Smooth muscle cell (in vitro differentiated cells): Measurements from ENCODE around the gene DGKE. TPM values are rescaled to one million over a fixed set of nuclear protein-coding genes. Genes with fewer than 3 reads are reported as not detected.

Source experiments
- DNase-seq: peaks from one replicate; lab custom pipeline; 2025; ENCODE audit not compliant: unreplicated experiment; lab: John Stamatoyannopoulos, UW
- H2AFZ ChIP-seq: fragments of 200-600 bp; sonication (generic); 2 replicates; pipeline ENCODE4 v1.6.0; 2016; ENCODE audit warnings: antibody characterized with exemption, low read depth, mild to moderate bottlenecking
- H3F3A ChIP-seq: fragments of 200-600 bp; sonication (generic); 2 replicates; pipeline ENCODE4 v1.6.0; 2017; ENCODE audit warnings: antibody characterized with exemption, low read depth
- H3K27ac ChIP-seq: fragments of 200-600 bp; sonication (generic); 2 replicates; pipeline ENCODE4 v1.5.1; 2016; ENCODE audit warnings: low read depth, mild to moderate bottlenecking
- H3K27me3 ChIP-seq: fragments of 200-600 bp; sonication (generic); 2 replicates; pipeline ENCODE4 v1.6.1; 2016; ENCODE audit warnings: low read depth, mild to moderate bottlenecking
- H3K36me3 ChIP-seq: fragments of 200-600 bp; sonication (generic); 2 replicates; pipeline ENCODE4 v1.5.1; 2016; ENCODE audit warnings: low read depth
- H3K4me1 ChIP-seq: fragments of 200-600 bp; sonication (generic); 2 replicates; pipeline ENCODE4 v1.5.1; 2016; ENCODE audit warnings: low read depth
- H3K4me2 ChIP-seq: fragments of 200-600 bp; sonication (generic); 2 replicates; pipeline ENCODE4 v1.6.0; 2016; ENCODE audit warnings: mild to moderate bottlenecking
- H3K4me3 ChIP-seq: fragments of 200-600 bp; sonication (generic); 2 replicates; pipeline ENCODE4 v1.5.1; 2016; ENCODE audit warnings: mild to moderate bottlenecking
- H3K79me2 ChIP-seq: fragments of 200-600 bp; sonication (generic); 2 replicates; pipeline ENCODE4 v1.6.0; 2016; ENCODE audit warnings: low read depth, mild to moderate bottlenecking
- H3K9ac ChIP-seq: fragments of 200-600 bp; sonication (generic); 2 replicates; pipeline ENCODE4 v1.6.0; 2016; ENCODE audit warnings: low read depth
- H3K9me3 ChIP-seq: fragments of 200-600 bp; sonication (generic); replicated peaks from 2 replicates; pipeline ENCODE4 v1.5.1; 2016; ENCODE audit warnings: low read depth
- H4K20me1 ChIP-seq: fragments of 200-600 bp; sonication (generic); 2 replicates; pipeline ENCODE4 v1.6.0; 2016; ENCODE audit warnings: low read depth
- CTCF ChIP-seq: fragments of 200-600 bp; sonication (generic); IDR thresholded peaks from 2 replicates; pipeline ENCODE4 v1.5.1; 2017; ENCODE audit warnings: borderline replicate concordance, mild to moderate bottlenecking, antibody characterized with exemption; ENCODE audit not compliant: insufficient read depth, poor library complexity, severe bottlenecking
- WGBS: methylation state at CpG from one replicate; pipeline ENCODE4 v1.1.7; 2016; ENCODE audit warnings: low lambda C conversion rate; 5-methylcytosine and 5-hydroxymethylcytosine counted together
- polyA plus RNA-seq: library from polyadenylated mRNA; unstranded; fragments of >200 nt; fragmentation: Nextera tagmentation; extraction: Ambion mirVana; gene quantifications from 2 replicates; pipeline ENCODE4 v1.2.1, GENCODE V29; 2016
- total RNA-seq: library from RNA; depleted of rRNA; stranded (reverse); fragments of >200 nt; gene quantifications from 2 replicates; pipeline ENCODE4 v1.2.3, GENCODE V29; 2014

Gene DGKE
- total and polyA plus RNA-seq, 2 experiments from 2014 or later, result 1.2 to 5.9 TPM

GRCh38 chr17:56912105-56912999, 78.4 kb downstream of the DGKE start:
- no peak for TF ChIP-seq CTCF
- DNase-seq, result no peak
- H3K9me3 ChIP-seq, result no peaks in the 10 kb centered on the region
- peaks cover under 1% of the 10 kb centered on the region for H3K36me3 ChIP-seq
- peak overlapping the region; percentile 91 for H3K4me2 ChIP-seq
- no peaks in the 10 kb centered on the region for H3K79me2 ChIP-seq
- H4K20me1 ChIP-seq, result no peaks in the 10 kb centered on the region
- no peaks in the 10 kb centered on the region for H3F3A ChIP-seq
- no peaks in the 10 kb centered on the region for H3K27me3 ChIP-seq
- peaks cover 4% of the 10 kb centered on the region for H3K4me1 ChIP-seq
- H3K27ac ChIP-seq, result no peak overlapping the region
- H2AFZ ChIP-seq, result no peak overlapping the region
- H3K4me3 ChIP-seq, result peak overlapping the region; percentile 86
- H3K9ac ChIP-seq, result no peak overlapping the region
- WGBS, result 97% methylated on average over 21 of the region's 21 CpGs

GRCh38 chr17:56913000-56913311, 79.0 kb downstream of the DGKE start:
- no peak for TF ChIP-seq CTCF
- Histone ChIP-seq H3K79me2 (no peaks in the 10 kb centered on the region), H3K4me3 (peak overlapping the region; percentile 86), H3K27me3 (no peaks in the 10 kb centered on the region), H3F3A (no peaks in the 10 kb centered on the region), H3K36me3 (no peaks in the 10 kb centered on the region), H3K9ac (no peak overlapping the region), H3K4me2 (peak overlapping the region; percentile 91), H3K4me1 (peaks cover 4% of the 10 kb centered on the region), H3K27ac (no peak overlapping the region), H2AFZ (no peak overlapping the region), H4K20me1 (no peaks in the 10 kb centered on the region), H3K9me3 (no peaks in the 10 kb centered on the region)
- no peak for DNase-seq
- WGBS, result 76% methylated on average over 7 of the region's 7 CpGs

- no peak for TF ChIP-seq CTCF
- H3K9ac ChIP-seq, result peak overlapping the region; percentile 87
- H3K4me3 ChIP-seq, result peak overlapping the region; percentile 86
- no peak for DNase-seq
- no peak overlapping the region for H3K27ac ChIP-seq
- H3F3A ChIP-seq, result no peaks in the 10 kb centered on the region
- 5% methylated on average over 44 of the region's 44 CpGs for whole genome bisulfite sequencing
- no peaks in the 10 kb centered on the region for H3K9me3 ChIP-seq
- H3K79me2 ChIP-seq, result no peaks in the 10 kb centered on the region
- no peaks in the 10 kb centered on the region for H3K36me3 ChIP-seq
- H3K4me1 ChIP-seq, result peaks cover 4% of the 10 kb centered on the region
- H4K20me1 ChIP-seq, result no peaks in the 10 kb centered on the region
- H3K4me2 ChIP-seq, result peak overlapping the region; percentile 91
- H3K27me3 ChIP-seq, result no peaks in the 10 kb centered on the region
- peak overlapping the region; percentile 87 for H2AFZ ChIP-seq
Measured at GRCh38 chr17:56913353-56913866, 79.5 kb downstream of the DGKE start.
